GM10248 (cell line): ENCODE results near the gene MYL10.

ENCODE experiments used
- CTCF ChIA-PET: fragments of 300-600 bp; sonication (Branson Sonifier 250); formaldehyde crosslinking; extraction: SDS; loops from one replicate; lab custom pipeline; 2021; ENCODE audit warnings: antibody characterized with exemption; lab: Yijun Ruan, JAX
- POLR2A ChIA-PET: fragments of 350-650 bp; sonication (Branson Sonifier 250); formaldehyde crosslinking; extraction: SDS; loops from one replicate; lab custom pipeline; 2020; ENCODE audit warnings: antibody characterized with exemption; lab: Yijun Ruan, JAX
- DNase-seq: peaks from one replicate; pipeline ENCODE4 v3.0.0; 2012; ENCODE audit errors: extremely low spot score
- CTCF ChIP-seq: IDR thresholded peaks from 2 replicates; pipeline ENCODE4 v1.5.1; 2012; ENCODE audit warnings: mild to moderate bottlenecking, low read depth; ENCODE audit errors: extremely low read depth, missing control alignments, control extremely low read depth

The MYL10 gene

GRCh38 chr7:101602484-101603241 is 26.4 kb downstream of the MYL10 start:
- ChIA-PET POLR2A (no interaction called here), CTCF (interaction anchor here (0.6 to 4.4 kb wide), 27 partner anchors 9 to 789 kb away, joined by 3 to 24 read pairs (median 4); no protein-coding TSS in a partner anchor)
- peak; percentile 83 for DNase-seq
- peak; percentile 92 for TF ChIP-seq CTCF

- no peak for DNase-seq
- CTCF ChIA-PET, result interaction anchor here (1.0 to 4.4 kb wide), 12 partner anchors 9 to 670 kb away, joined by 3 to 24 read pairs (median 4); no protein-coding TSS in a partner anchor
- no peak for TF ChIP-seq CTCF
- POLR2A ChIA-PET, result no interaction called here
These were observed 27.0 kb downstream of the MYL10 start for GRCh38 chr7:101602082-101602481.

GRCh38 chr7:101599787-101600186 is 29.3 kb downstream of the MYL10 start:
- DNase-seq, result no peak
- CTCF ChIA-PET, result interaction anchor here (0.9 to 1.4 kb wide), 3 partner anchors 9 to 673 kb away, joined by 3 to 5 read pairs (median 5); no protein-coding TSS in a partner anchor
- TF ChIP-seq CTCF, result no peak
- POLR2A ChIA-PET, result no interaction called here

- no peak for DNase-seq
- ChIA-PET POLR2A (no interaction called here), CTCF (interaction anchor here (0.9 to 1.4 kb wide), 3 partner anchors 10 to 674 kb away, joined by 3 to 5 read pairs (median 5); no protein-coding TSS in a partner anchor)
- no peak for TF ChIP-seq CTCF
These were observed 29.9 kb downstream of the MYL10 start for GRCh38 chr7:101598986-101599771.

GRCh38 chr7:101598422-101598985 is 30.6 kb downstream of the MYL10 start:
- TF ChIP-seq CTCF, result no peak
- ChIA-PET POLR2A (no interaction called here), CTCF (interaction anchor here (1.1 kb wide), 1 partner anchor 674 kb away, joined by 3 read pairs; no protein-coding TSS in a partner anchor)
- DNase-seq, result no peak

- TF ChIP-seq CTCF, result no peak
- POLR2A ChIA-PET, result no interaction called here
- no peak for DNase-seq
- CTCF ChIA-PET, result interaction anchor here (1.1 kb wide), 2 partner anchors 226 to 675 kb away, joined by 3 read pairs; no protein-coding TSS in a partner anchor
These were observed 31.2 kb downstream of the MYL10 start for GRCh38 chr7:101597941-101598340.
